HFF-Myc (cell line): ENCODE measurements around the gene NINJ2.

Experiments
- DNase-seq: peaks from one replicate; pipeline ENCODE4 v3.0.0-alpha.2; 2011; ENCODE audit warnings: low read depth; ENCODE audit errors: extremely low read depth
- H3K4me3 ChIP-seq: replicated peaks from 2 replicates; pipeline ENCODE4 v1.5.1; 2011; ENCODE audit warnings: low read depth, mild to moderate bottlenecking, control low read depth, low read length
- CTCF ChIP-seq: IDR thresholded peaks from 2 replicates; pipeline ENCODE4 v1.5.1; 2012; ENCODE audit warnings: mild to moderate bottlenecking, low read depth, low read length, control low read depth; ENCODE audit errors: missing control alignments

Gene NINJ2

GRCh38 chr12:640773-641172 is 22.5 kb downstream of the NINJ2 start:
- no peak for TF ChIP-seq CTCF
- DNase-seq, result no peak

DNA sequence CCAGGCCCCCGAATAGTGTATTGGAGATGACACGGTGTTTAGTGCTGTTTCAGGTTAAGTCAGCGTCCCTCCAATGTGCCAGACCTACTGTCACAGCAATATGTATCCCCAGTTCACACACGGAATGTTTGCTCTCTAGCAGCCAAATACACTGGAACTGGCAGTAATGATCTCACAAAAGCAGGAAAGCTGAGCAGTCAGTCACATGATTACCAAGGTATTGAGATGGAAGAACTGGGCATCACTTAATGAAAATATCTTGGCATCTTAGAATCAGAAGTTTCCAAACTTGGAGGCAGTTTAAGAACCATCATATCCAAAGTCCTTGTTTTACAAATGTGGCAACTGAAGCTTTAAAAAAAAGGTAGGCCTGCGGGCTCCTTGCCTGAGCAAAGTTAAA is 23.3 kb downstream of the NINJ2 start:
- no peak for DNase-seq
- TF ChIP-seq CTCF, result no peak
- H3K4me3 ChIP-seq, result no peak overlapping the region

More at GRCh38 chr12:640773-641172, 22.5 kb downstream of the NINJ2 start:
- H3K4me3 ChIP-seq, result no peak overlapping the region

GRCh38 chr12:639566-639965 is 23.7 kb downstream of the NINJ2 start:
- H3K4me3 ChIP-seq, result no peak overlapping the region
- no peak for TF ChIP-seq CTCF
- DNase-seq, result no peak

DNA sequence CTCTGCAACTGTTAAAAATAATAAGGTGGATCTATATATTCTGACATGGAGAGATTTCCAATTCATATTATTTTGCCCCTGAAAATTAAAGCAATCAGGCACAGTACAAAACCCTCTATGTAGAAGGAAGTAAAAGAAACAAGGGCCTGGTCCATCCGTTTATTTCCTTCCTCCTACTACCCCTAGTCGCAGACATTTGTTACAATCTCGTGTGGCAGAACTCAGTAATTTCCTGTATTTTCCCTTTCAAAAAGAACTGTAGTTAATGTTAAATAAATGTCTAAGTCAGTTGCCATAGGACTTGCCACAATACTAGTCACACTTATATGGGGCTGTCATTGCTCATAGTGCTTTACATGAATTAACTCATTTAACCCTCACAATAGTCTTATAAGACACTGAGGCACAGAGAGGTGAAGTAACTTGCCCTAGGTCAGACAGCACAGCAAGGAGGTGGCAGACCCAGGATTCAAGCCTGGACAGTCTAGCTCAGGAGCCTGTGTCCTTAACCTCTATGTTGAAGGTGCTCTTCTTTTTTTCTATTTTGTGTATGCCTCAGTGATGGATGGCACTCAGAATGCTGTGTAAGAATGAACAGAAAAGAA is 24.2 kb downstream of the NINJ2 start:
- DNase-seq, result no peak

GRCh38 chr12:636632-637031 is 26.6 kb downstream of the NINJ2 start:
- TF ChIP-seq CTCF, result no peak
- no peak overlapping the region for H3K4me3 ChIP-seq
- no peak for DNase-seq

More for the DNA sequence above, 24.2 kb downstream of the NINJ2 start:
- TF ChIP-seq CTCF, result no peak
- H3K4me3 ChIP-seq, result no peak overlapping the region

DNA sequence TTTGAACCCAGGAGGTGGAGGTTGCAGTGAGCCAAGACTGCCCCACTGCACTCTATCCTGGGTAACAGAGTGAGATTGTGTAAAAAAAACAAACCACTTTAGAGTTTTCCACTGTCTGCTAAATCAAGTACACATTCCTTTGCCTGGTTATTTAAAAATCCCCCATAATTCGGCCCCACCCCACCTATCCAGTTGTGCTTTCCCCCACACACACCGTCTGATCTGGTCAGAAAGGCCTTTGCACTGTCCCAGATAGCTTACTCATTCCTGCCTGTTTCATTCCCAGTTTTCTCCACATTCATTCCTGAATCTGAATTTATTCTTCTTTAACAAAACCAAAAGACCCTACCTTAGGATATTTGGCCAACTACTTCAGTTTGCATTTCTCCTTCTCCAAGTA is 29.5 kb downstream of the NINJ2 start:
- no peak overlapping the region for H3K4me3 ChIP-seq
- no peak for DNase-seq
- no peak for TF ChIP-seq CTCF
